ENCODE data around the gene RNF126. TPM values are rescaled to one million over a fixed set of nuclear protein-coding genes. Genes with fewer than 3 reads are reported as not detected.

Gene RNF126
- total RNA-seq, 1 experiment from 2014 or later, result 44.8 TPM

GRCh38 chr19:644789-645188 lies 18.2 kb downstream of the RNF126 start:
- no peaks in the 10 kb centered on the region for H3K9me3 Mint-ChIP-seq (ENCODE audit: low read depth, unreplicated experiment)
- DNase-seq, result no peak
- no peak overlapping the region for H3K4me3 Mint-ChIP-seq (ENCODE audit: low read depth, unreplicated experiment)
- H3K4me1 Mint-ChIP-seq (ENCODE audit: low read depth, unreplicated experiment), result no peaks in the 10 kb centered on the region
- TF ChIP-seq, protein P1, sequence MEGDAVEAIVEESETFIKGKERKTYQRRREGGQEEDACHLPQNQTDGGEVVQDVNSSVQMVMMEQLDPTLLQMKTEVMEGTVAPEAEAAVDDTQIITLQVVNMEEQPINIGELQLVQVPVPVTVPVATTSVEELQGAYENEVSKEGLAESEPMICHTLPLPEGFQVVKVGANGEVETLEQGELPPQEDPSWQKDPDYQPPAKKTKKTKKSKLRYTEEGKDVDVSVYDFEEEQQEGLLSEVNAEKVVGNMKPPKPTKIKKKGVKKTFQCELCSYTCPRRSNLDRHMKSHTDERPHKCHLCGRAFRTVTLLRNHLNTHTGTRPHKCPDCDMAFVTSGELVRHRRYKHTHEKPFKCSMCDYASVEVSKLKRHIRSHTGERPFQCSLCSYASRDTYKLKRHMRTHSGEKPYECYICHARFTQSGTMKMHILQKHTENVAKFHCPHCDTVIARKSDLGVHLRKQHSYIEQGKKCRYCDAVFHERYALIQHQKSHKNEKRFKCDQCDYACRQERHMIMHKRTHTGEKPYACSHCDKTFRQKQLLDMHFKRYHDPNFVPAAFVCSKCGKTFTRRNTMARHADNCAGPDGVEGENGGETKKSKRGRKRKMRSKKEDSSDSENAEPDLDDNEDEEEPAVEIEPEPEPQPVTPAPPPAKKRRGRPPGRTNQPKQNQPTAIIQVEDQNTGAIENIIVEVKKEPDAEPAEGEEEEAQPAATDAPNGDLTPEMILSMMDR (IDR thresholded peaks at IDR 0.05; ENCODE audit: unreplicated experiment), result no peak
- intact Hi-C loops (cut with micrococcal nuclease; ENCODE audit: unreplicated experiment), result no loop called here
- BruUV-seq (replicated peaks), result no TSS peak
- H3K27me3 Mint-ChIP-seq (ENCODE audit: unreplicated experiment), result peaks cover 2% of the 10 kb centered on the region
- H3K27ac Mint-ChIP-seq (ENCODE audit: unreplicated experiment), result no peak overlapping the region
- peaks cover 14% of the 10 kb centered on the region for H3K36me3 Mint-ChIP-seq (ENCODE audit: insufficient read depth, unreplicated experiment)
- CTCF ChIA-PET, result no interaction called here

DNA sequence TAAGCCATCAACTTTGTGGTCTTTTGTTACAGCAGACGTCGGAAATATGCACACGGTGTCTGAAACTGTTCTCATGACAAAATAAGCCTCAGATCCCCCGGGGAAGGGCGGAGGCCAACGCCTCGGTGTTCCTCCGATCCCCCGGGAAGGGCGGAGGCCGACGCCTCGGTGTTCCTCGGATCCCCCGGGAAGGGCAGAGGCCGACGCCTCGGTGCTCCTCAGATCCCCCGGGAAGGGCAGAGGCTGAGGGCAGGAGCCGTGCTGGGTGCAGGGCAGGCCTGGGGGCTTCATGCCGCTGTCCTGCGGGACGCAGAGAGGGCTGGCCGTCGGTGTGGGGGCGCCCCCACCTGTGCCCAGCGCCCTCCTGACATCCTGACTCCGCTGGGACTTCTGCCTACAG lies 18.7 kb downstream of the RNF126 start:
- BruUV-seq (replicated peaks), result no TSS peak
- no peak for DNase-seq
- TF ChIP-seq, protein P1 (IDR thresholded peaks at IDR 0.05; ENCODE audit: unreplicated experiment), result no peak
- Mint-ChIP-seq H3K27ac (ENCODE audit: unreplicated experiment) (no peak overlapping the region), H3K4me1 (ENCODE audit: low read depth, unreplicated experiment) (peaks cover 4% of the 10 kb centered on the region), H3K4me3 (ENCODE audit: low read depth, unreplicated experiment) (no peak overlapping the region), H3K9me3 (ENCODE audit: low read depth, unreplicated experiment) (no peaks in the 10 kb centered on the region), H3K36me3 (ENCODE audit: insufficient read depth, unreplicated experiment) (peaks cover 17% of the 10 kb centered on the region), H3K27me3 (ENCODE audit: unreplicated experiment) (peaks cover 6% of the 10 kb centered on the region)
- intact Hi-C loops (cut with micrococcal nuclease; ENCODE audit: unreplicated experiment), result no loop called here
- CTCF ChIA-PET, result no interaction called here

DNA sequence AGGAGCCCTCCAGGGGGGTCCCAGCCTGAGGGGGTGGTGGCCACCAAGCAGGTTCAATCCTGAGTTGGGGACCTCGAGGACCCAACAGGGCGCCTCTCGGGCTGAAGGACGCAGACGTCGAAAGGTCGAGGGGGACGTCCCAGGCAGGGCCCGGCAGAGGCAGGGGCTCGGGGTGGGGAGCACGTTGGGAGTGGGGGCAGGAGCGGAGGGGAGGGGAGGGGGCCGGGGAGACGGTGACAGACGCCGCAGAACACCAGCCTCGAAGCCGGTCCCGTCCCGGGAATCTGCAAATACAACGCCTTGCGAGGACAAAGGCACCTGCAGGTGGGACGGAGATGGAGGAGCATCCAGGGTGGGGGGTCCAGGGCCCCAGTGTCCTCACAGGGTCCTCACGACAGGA lies 19.3 kb downstream of the RNF126 start:
- Mint-ChIP-seq H3K4me3 (ENCODE audit: low read depth, unreplicated experiment) (no peak overlapping the region), H3K9me3 (ENCODE audit: low read depth, unreplicated experiment) (no peaks in the 10 kb centered on the region), H3K27ac (ENCODE audit: unreplicated experiment) (no peak overlapping the region), H3K27me3 (ENCODE audit: unreplicated experiment) (peaks cover 12% of the 10 kb centered on the region), H3K4me1 (ENCODE audit: low read depth, unreplicated experiment) (peaks cover 10% of the 10 kb centered on the region), H3K36me3 (ENCODE audit: insufficient read depth, unreplicated experiment) (peaks cover 23% of the 10 kb centered on the region)
- intact Hi-C loops (cut with micrococcal nuclease; ENCODE audit: unreplicated experiment), result no loop called here
- CTCF ChIA-PET, result no interaction called here
- no TSS peak for BruUV-seq (replicated peaks)
- TF ChIP-seq, protein P1 (IDR thresholded peaks at IDR 0.05; ENCODE audit: unreplicated experiment), result no peak
- DNase-seq, result no peak

DNA sequence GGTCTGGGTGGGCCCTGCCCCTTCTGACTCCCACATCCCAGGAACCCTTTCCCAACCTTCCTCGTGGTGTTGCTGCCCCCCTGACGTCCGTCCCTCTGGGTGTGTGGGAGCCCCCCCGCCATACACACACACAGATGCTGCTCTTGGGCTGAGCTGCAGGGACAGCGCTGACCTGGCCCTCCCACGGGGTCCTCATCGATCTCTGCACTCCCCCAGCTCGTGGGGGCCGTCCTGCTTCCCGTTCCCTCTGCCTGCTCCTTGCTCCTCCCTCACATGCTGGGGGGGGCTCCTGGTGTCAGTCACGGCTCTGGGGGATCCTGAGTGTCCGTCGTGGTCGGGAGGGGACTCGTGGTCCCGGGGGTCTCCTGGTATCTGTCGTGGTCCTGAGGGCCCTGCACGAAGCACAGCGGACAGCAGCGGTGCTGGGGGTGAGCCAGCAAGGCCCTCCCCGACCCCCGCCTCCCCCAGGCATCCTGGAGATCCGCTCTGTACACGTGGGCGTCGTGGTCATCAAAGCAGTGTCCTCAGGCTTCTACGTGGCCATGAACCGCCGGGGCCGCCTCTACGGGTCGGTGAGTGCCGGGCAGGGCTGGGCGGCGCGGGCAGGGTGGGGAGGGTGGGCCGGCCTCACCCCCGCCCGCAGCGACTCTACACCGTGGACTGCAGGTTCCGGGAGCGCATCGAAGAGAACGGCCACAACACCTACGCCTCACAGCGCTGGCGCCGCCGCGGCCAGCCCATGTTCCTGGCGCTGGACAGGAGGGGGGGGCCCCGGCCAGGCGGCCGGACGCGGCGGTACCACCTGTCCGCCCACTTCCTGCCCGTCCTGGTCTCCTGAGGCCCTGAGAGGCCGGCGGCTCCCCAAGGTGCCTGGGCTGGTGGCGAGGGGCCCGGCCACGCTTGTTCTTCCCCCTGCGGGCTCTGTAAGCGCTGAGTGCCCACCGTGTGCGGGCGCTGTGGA lies 20.0 kb downstream of the RNF126 start:
- no peak for DNase-seq
- TF ChIP-seq, protein P1 (IDR thresholded peaks at IDR 0.05; ENCODE audit: unreplicated experiment), result no peak
- Mint-ChIP-seq H3K27ac (ENCODE audit: unreplicated experiment) (no peak overlapping the region), H3K9me3 (ENCODE audit: low read depth, unreplicated experiment) (no peaks in the 10 kb centered on the region), H3K4me1 (ENCODE audit: low read depth, unreplicated experiment) (peaks cover 10% of the 10 kb centered on the region), H3K4me3 (ENCODE audit: low read depth, unreplicated experiment) (no peak overlapping the region), H3K27me3 (ENCODE audit: unreplicated experiment) (peaks cover 12% of the 10 kb centered on the region), H3K36me3 (ENCODE audit: insufficient read depth, unreplicated experiment) (peaks cover 25% of the 10 kb centered on the region)
- CTCF ChIA-PET, result no interaction called here
- intact Hi-C loops (cut with micrococcal nuclease; ENCODE audit: unreplicated experiment), result no loop called here
- BruUV-seq (replicated peaks), result no TSS peak
